HG03558 (cell line): ENCODE measurements around the gene C1orf198.

ENCODE experiments used
- ATAC-seq: cut with Tn5 transposase; IDR thresholded peaks from one replicate; pipeline ENCODE4 v1.9.1; 2021; ENCODE audit warnings: moderate number of reproducible peaks; ENCODE audit not compliant: unreplicated experiment; ENCODE audit errors: extremely low read depth

C1orf198 gene

GRCh38 chr1:230792691-230793462 lies 75.4 kb downstream of the C1orf198 start:
- ATAC-seq = no peak

DNA sequence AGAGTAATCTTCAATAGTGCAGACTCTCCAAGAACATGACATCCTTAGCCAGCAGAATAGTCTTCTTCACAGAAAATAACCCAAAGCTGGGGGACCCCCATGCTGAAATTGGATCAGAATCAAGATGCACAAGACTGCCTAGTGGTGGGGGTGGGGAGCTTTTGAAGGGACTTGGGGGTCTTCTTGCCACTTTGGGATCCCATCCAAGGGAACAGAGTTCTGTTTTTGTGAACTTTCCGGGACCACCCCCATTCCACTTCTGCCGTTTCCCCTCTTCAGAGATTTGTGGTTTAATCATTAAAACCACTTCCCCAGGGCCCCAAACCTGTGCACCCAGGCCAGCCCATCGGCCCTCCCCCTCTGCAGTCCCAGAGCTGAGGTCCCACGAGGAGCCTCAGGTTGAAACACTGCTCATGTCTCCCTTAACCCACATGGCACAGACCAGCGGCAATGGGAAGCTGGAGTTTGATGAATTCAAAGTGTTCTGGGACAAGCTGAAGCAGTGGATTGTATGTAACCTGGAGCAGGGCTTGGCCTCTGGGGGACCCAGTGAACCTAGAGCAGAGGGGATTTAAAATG lies 76.2 kb downstream of the C1orf198 start:
- ATAC-seq = no peak

DNA sequence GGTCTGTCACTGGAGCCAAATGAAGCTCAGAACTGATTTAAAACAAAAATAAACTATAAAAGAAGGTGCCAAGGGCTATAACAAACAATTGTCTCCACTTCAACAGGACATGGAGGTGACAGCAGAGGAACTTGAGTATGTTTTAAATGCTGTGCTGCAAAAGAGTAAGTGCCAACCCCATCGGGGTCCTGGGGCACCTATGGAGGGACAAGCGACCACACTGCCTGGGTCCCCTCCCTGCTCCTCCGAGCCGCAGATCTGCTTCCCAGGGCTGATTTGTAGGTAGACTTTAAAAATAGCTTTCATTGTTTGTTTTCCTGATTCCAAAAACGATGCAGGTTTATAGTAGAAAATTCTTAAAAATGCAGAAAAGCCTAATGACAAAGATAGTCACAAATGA lies 78.3 kb downstream of the C1orf198 start:
- ATAC-seq = no peak

- no peak for ATAC-seq
These were observed 79.6 kb downstream of the C1orf198 start for GRCh38 chr1:230788561-230789275.

DNA sequence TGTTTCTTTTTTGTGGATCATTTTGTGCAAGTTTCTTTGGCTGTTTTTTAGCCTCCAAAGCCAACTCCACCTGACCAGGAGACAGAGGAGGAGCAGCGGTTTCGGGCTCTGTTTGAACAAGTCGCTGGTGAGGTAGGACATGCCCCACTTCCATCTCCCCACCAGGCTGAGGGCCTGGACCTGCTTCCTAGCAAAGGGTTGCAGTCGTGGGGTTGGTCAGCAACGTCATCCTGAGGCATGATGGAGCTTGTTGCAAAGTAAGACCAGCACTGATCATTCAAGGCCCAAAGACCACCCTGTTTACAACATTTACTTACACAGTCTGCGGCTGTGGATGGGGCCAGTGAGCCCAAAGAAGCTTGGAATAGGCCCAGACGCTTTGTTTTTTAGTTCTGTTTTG lies 80.8 kb downstream of the C1orf198 start:
- ATAC-seq = no peak
